ENCODE data around the gene SLC6A5. TPM values are rescaled to one million over a fixed set of nuclear protein-coding genes. Genes with fewer than 3 reads are reported as not detected.

Gene SLC6A5
- total RNA-seq, 6 experiments from 2014 or later, result not detected

DNA sequence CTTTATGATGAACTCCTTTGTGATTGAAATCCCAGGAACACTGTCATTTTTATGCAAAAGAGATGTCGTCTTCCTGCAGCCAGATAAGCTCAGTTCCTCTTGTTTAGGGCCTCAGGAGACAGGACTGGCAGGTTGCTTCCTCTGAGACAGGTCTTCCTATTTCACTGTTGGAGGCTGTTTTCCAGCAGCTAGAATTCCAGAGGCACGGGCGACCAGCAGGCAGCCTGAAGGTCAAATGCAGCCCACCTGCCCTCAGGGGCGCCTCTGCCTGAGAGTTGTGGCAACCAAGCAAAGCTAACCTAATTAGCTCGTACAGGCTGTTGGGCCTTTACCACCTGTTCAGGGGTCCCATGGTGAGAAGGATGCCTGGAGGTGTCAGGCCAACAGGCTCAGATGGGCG is 22.3 kb downstream of the SLC6A5 start:
- intact Hi-C loops (cut with DNase I), result no loop called here
- Histone ChIP-seq H3K36me3 (no peaks in the 10 kb centered on the region), H3K4me1 (no peaks in the 10 kb centered on the region), H3K27me3 (no peaks in the 10 kb centered on the region), H3K4me3 (no peak overlapping the region), H3K27ac (no peak overlapping the region), H3K9me3 (no peaks in the 10 kb centered on the region)
- 37% methylated on average over 6 of the region's 6 CpGs for WGBS (ENCODE audit: insufficient coverage, low coverage, low lambda C conversion rate, missing lambda C conversion rate)
- TF ChIP-seq, protein P1, sequence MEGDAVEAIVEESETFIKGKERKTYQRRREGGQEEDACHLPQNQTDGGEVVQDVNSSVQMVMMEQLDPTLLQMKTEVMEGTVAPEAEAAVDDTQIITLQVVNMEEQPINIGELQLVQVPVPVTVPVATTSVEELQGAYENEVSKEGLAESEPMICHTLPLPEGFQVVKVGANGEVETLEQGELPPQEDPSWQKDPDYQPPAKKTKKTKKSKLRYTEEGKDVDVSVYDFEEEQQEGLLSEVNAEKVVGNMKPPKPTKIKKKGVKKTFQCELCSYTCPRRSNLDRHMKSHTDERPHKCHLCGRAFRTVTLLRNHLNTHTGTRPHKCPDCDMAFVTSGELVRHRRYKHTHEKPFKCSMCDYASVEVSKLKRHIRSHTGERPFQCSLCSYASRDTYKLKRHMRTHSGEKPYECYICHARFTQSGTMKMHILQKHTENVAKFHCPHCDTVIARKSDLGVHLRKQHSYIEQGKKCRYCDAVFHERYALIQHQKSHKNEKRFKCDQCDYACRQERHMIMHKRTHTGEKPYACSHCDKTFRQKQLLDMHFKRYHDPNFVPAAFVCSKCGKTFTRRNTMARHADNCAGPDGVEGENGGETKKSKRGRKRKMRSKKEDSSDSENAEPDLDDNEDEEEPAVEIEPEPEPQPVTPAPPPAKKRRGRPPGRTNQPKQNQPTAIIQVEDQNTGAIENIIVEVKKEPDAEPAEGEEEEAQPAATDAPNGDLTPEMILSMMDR (IDR thresholded peaks at IDR 0.05), result no peak
- no peak for TF ChIP-seq POLR2A (IDR thresholded peaks at IDR 0.05)
- no peak for DNase-seq
- no peak for ATAC-seq

DNA sequence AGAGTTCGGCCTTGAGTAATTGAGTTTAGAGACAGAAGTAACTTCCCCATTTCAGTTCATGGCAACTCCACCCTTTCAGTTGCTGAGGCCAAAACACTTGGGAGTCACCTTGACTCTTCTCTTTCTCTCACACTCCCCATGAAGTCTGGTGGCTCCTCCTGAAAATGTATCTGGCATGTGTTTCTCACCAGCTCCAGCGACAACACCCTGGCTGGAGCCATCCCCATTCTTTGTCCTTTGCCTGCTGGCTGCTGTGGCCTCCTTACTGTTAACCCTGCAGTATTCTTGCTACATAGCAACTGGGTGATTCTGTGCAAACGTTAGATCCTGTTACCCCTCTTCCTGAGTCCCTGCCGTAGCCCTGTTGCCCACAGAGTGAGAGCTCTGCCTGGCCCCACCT is 23.8 kb downstream of the SLC6A5 start:
- TF ChIP-seq POLR2A (IDR thresholded peaks at IDR 0.05), result no peak
- TF ChIP-seq, protein P1 (IDR thresholded peaks at IDR 0.05), result no peak
- WGBS (ENCODE audit: insufficient coverage, low coverage, low lambda C conversion rate, missing lambda C conversion rate), result 55% methylated on average over 2 of the region's 4 CpGs
- H3K4me1 ChIP-seq, result no peaks in the 10 kb centered on the region
- H3K9me3 ChIP-seq, result no peaks in the 10 kb centered on the region
- ATAC-seq (no peak), DNase-seq (no peak)
- H3K4me3 ChIP-seq, result no peak overlapping the region
- H3K27me3 ChIP-seq, result no peaks in the 10 kb centered on the region
- intact Hi-C loops (cut with DNase I), result no loop called here
- H3K27ac ChIP-seq, result no peak overlapping the region
- H3K36me3 ChIP-seq, result no peaks in the 10 kb centered on the region

DNA sequence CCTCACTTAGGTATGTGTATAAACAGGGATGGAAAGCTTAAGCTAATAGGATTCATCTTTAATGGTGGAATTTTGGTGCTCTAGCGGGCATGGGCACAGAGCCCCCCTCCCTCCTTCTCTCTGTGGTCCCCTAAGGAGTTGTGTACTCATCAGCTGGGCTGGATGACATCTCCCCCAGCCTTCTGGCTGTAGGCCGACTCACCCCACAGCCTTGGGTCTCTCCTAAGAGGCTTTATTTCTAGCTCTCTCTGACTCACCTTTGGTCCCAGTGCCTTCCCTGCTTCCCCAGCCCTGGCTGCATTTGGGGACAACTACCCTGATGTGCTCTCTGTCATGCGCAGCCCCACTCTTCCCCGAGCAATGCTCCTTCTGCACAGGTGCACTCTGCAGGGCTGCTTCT is 26.9 kb downstream of the SLC6A5 start:
- Histone ChIP-seq H3K36me3 (no peaks in the 10 kb centered on the region), H3K9me3 (no peaks in the 10 kb centered on the region), H3K4me1 (no peaks in the 10 kb centered on the region), H3K27ac (no peak overlapping the region), H3K4me3 (no peak overlapping the region), H3K27me3 (no peaks in the 10 kb centered on the region)
- WGBS (ENCODE audit: insufficient coverage, low coverage, low lambda C conversion rate, missing lambda C conversion rate), result 63% methylated on average over 4 of the region's 4 CpGs
- DNase-seq (no peak), ATAC-seq (no peak)
- intact Hi-C loops (cut with DNase I), result no loop called here
- TF ChIP-seq, protein P1 (IDR thresholded peaks at IDR 0.05), result no peak
- TF ChIP-seq POLR2A (IDR thresholded peaks at IDR 0.05), result no peak

DNA sequence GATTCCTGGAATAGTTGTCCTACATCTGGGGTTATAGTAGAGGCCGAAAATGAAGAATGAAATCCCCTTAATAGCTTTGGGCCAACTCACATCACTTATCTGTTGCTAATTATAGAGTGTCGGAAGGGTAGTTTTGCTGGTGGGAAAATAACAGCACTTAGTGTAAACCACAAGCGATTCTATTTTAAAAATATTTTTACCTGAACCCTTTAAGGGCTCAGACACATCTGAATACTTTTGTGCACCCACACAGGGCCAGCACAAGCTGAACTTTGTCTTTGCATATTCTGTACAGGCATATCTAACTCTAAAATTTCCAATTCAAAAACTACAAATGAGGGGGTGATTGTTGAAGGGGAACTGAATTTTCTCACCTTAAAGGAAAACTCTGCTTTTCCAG is 27.6 kb downstream of the SLC6A5 start:
- Histone ChIP-seq H3K27me3 (no peaks in the 10 kb centered on the region), H3K4me1 (peaks cover 0 to 6% (median 0%) of the 10 kb centered on the region in 4 donors), H3K9me3 (no peaks in the 10 kb centered on the region), H3K36me3 (no peaks in the 10 kb centered on the region), H3K27ac (no peak overlapping the region), H3K4me3 (no peak overlapping the region)
- DNase-seq (no peak), ATAC-seq (no peak)
- intact Hi-C loops (cut with DNase I), result no loop called here
- WGBS (ENCODE audit: insufficient coverage, low coverage, low lambda C conversion rate, missing lambda C conversion rate), result 56% methylated on average over 3 of the region's 3 CpGs
- TF ChIP-seq POLR2A (IDR thresholded peaks at IDR 0.05), result no peak
- TF ChIP-seq, protein P1 (IDR thresholded peaks at IDR 0.05), result no peak

DNA sequence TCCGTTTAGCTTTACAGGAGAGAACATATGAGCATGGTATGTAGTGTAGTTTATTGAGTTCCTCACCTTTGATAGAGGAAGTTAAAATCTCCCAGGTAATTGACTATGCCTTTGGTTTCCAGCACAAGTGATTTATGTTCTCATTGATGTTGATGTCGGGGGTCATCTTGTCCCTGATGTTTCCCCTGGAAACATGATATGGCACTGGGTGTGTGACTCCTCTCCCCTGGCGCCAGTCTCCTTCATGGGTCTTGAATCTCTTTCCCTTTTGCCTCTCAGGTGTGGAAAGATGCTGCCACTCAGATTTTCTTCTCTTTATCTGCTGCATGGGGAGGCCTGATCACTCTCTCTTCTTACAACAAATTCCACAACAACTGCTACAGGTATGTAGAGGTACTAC is 28.3 kb downstream of the SLC6A5 start:
- no peak overlapping the region for H3K27ac ChIP-seq
- H3K9me3 ChIP-seq, result no peaks in the 10 kb centered on the region
- no peaks in the 10 kb centered on the region for H3K36me3 ChIP-seq
- H3K4me3 ChIP-seq, result no peak overlapping the region
- 56% methylated on average over 3 of the region's 3 CpGs for WGBS (ENCODE audit: insufficient coverage, low coverage, low lambda C conversion rate, missing lambda C conversion rate)
- TF ChIP-seq, protein P1 (IDR thresholded peaks at IDR 0.05), result no peak
- TF ChIP-seq POLR2A (IDR thresholded peaks at IDR 0.05), result no peak
- DNase-seq (no peak), ATAC-seq (no peak)
- peaks cover 0 to 13% (median 0%) of the 10 kb centered on the region in 4 donors for H3K4me1 ChIP-seq
- no peaks in the 10 kb centered on the region for H3K27me3 ChIP-seq
- intact Hi-C loops (cut with DNase I), result no loop called here
